HG03025 (cell line): ENCODE measurements around the gene LILRB3.
"Not testable (repeated sequence)": the region's sequence is repeated elsewhere in the genome, so short reads cannot be mapped to it uniquely, and the experiment has no call there.

Experiments
- ATAC-seq: cut with Tn5 transposase; IDR thresholded peaks from one replicate; pipeline ENCODE4 v1.9.1; 2021; ENCODE audit warnings: mild to moderate bottlenecking, moderate library complexity; ENCODE audit not compliant: unreplicated experiment, low FRiP score

LILRB3 gene

DNA sequence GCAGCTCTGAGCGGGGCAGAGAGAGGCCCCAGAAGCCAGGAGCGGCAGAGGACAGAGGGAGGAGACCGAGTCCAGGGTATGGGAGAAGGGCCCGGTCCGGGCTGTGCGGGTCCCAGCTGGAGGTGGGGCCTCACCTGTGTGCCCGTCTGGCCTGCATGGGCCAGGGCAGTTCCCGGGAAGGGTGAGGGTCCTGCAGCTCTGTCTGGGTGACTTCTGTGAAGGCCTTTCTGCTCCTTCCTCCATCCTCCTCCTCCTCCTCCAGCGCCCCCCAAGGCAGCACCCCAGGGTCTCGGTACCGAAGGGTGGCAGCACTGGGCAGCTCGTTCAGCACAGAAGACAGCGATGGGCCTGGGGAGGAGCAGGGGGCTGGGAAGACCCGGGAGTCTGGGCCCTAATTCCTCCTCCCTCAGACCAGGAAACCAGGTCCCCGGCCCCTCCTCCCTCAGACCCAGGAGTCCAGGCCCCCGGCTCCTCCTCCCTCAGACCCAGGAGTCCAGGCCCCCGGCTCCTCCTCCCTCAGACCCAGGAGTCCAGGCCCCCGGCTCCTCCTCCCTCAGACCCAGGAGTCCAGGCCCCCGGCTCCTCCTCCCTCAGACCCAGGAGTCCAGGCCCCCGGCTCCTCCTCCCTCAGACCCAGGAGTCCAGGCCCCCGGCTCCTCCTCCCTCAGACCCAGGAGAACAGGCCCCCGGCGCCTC is 50.9 kb downstream of the LILRB3 start:
- ATAC-seq = not testable (repeated sequence)

DNA sequence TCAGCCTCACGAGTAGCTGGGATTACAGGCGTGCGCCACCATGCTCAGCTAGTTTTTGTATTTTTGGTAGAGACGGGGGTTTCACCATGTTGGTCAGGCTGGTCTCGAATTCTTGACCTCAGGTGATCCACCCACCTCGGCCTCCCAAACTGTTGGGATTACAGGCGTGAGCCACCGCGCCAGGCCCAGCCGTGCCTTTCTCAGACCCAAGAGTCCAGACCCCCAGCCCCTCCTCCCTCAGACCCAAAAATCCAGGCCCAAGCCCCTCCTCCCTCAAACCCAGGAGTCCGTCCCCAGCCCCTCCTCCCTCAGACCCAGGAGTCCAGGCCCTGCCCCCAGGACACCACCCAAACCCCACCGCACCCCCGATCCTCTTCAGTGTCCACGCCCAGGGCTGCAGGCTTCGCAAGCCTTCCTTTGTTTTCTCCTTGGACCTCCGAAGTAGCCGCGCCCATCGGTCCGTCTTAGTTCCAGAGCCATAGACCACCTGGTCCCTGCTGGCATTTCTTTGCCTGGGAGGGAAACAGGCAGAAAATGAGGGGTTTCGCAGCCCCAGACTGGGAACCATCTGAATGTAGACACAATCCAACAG is 53.6 kb downstream of the LILRB3 start:
- ATAC-seq = no peak

- no peak for ATAC-seq
Observed at GRCh38 chr19:54168174-54168917, 54.5 kb downstream of the LILRB3 start.
